ENCODE results near the gene COL26A1.

DNA sequence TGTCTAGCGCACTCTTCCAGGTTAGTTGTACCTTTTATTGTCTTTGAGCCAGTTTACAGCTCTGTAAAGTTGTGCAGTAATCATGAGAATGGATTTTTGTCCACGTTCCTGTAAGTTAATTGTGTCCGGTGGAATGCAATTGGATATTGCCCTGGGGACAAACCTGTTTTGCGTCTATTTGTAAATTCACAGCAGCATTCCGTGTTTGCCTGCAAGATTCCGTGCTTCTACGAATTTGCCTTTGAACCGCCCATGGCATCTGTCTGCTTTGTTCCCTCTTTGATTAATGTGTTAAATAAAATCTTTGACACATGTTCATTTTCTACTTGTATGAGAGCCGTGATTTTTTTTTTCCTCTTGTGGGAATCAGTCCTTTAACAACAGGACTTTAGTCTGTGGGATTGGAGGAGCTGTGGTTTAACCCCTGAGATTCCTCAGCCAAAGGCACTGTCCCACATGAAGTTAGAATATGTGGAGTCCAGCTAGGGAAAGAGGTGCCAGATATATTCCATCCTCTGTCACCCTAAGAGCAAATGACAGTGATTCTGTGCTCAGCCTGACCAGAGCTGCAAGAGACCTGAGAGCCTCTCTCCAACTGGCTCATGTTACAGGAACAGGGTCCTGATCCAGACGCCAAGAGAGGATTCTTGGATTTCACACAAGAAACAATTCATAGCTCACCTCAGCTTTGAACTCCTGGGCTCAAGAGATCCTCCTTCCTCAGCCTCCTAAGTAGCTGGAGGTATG lies 126.3 kb downstream of the COL26A1 start:
- TF ChIP-seq EZH2 (IDR thresholded peaks at IDR 0.05; ENCODE audit: borderline replicate concordance, low read depth, low read length, poor library complexity, severe bottlenecking), result no peak
- TF ChIP-seq, protein P1, sequence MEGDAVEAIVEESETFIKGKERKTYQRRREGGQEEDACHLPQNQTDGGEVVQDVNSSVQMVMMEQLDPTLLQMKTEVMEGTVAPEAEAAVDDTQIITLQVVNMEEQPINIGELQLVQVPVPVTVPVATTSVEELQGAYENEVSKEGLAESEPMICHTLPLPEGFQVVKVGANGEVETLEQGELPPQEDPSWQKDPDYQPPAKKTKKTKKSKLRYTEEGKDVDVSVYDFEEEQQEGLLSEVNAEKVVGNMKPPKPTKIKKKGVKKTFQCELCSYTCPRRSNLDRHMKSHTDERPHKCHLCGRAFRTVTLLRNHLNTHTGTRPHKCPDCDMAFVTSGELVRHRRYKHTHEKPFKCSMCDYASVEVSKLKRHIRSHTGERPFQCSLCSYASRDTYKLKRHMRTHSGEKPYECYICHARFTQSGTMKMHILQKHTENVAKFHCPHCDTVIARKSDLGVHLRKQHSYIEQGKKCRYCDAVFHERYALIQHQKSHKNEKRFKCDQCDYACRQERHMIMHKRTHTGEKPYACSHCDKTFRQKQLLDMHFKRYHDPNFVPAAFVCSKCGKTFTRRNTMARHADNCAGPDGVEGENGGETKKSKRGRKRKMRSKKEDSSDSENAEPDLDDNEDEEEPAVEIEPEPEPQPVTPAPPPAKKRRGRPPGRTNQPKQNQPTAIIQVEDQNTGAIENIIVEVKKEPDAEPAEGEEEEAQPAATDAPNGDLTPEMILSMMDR (conservative IDR thresholded peaks at IDR 0.05; ENCODE audit: low read depth, low read length), result no peak

All from A673 (cell line).